ENCODE data around the gene TGFB1I1.

The TGFB1I1 gene

DNA sequence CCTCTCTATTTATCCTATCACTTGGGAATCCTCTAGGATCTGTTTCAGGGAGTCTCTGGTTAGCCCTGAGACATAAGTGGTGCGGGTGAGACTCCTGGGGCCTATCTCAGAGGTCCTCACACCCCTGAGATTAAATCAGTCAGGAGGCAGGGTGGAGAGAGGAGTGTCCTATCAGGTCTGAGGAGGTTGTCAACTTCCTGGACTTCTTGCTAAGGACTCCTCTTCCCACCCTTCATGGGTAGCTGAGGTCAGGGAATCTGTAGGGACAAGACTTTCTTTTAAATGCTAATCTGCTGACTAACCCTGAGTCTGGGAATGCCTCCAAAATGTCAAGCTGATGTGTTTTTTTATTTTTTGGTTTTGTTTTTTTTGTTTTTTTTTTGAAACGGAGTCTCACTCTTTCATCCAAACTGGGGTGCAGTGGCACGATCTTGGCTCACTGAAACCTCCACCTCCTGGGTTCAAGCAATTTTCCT, 19.3 kb upstream of the TGFB1I1 start:
- DNase-seq (ENCODE audit: low read depth), result no peak

DNA sequence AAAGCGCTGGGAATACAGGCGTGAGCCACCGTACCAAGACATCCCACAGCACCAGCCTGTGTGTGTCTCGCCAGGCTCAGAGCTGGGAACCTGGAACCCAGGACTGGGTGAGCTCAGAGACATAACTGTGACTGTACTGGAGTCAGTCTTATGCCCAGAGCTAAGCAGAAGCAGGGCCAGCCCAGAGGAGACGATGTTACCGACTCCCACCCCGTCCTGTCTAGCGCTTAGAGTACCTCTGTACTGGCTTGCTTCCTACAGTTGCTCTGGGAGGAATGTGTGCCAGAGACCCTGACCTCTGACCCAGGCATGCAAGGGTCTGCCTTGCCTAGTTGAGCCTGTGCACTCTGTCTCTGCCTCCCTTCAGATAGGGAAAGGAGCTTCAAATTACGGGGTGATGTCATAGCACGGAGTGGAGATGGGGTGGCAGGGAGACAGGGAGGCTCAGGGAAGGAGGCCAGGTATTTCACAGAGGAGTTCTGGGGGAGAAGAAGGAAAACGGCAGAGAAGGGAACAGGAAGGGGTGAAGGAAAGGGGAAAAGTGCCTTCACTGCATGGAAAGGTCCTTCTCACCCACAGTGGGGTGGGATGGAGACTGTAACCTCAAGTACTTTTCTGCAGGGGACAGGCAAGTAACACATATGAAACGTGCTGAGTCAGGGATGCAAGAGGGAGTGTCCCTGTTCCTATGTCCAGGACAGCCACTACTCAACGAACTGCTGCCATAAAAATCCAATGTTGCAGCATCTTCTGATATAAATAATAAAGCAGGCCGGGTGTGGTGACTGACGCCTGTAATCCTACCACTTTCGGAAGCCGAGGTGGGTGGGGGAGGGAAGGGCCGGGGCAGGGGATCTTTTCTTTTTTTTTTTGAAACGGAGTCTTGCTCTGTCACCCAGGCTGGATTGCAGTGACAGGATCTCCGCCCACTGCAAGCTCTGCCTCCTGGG, 18.4 kb upstream of the TGFB1I1 start:
- DNase-seq (ENCODE audit: low read depth), result no peak

DNA sequence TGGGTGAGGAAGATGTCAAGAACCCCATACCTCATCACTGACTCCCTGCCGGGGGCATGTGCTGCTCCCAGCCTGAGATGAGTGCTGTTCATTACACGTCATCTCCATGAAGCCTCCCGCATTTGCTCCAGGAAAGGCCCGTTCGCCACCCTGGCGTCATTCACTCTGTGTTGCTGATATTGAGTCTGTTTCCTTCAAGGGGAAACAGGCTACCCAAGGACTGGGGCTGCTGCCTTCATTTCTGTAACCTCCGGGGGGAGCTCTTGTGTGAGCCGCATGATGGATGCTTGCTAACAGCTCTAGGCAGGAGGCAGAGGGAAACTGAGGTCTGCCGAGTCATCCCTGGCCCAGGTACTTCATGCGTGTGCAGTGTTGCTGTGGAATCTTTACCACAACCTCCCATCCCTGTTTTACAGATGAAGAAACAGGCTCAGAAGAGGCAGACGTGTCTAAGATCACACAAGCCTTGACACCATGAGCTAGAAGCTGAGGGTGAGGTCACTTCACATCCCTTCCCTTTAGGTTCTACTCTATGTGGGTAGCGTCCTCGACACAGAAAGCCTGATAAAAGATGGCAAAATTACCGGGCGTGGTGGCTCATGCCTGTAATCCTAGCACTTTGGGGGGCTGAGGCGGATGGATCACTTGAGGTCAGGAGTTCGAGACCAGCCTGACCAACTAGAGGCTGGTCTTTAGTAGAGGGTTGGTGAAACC, 16.2 kb upstream of the TGFB1I1 start:
- no peak for DNase-seq (ENCODE audit: low read depth)

DNA sequence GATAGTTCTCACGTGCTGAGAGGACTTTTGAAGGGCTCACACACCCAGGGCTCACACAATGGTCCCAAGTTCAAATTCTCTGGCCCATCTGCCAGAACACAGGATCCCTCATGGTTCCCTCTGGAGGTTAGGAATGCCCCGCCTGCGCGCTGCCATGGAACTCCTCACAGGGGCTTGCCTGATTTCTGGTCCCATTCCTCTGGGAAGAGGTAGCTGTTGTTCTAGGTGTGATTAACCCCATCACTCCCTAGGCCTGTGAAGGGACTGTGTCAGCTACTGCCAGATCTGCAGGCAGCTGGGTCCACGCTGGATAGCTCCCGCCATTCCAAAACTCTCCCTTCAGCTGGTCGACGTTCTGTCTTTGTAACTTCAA, 15.0 kb upstream of the TGFB1I1 start:
- no peak for DNase-seq (ENCODE audit: low read depth)

DNA sequence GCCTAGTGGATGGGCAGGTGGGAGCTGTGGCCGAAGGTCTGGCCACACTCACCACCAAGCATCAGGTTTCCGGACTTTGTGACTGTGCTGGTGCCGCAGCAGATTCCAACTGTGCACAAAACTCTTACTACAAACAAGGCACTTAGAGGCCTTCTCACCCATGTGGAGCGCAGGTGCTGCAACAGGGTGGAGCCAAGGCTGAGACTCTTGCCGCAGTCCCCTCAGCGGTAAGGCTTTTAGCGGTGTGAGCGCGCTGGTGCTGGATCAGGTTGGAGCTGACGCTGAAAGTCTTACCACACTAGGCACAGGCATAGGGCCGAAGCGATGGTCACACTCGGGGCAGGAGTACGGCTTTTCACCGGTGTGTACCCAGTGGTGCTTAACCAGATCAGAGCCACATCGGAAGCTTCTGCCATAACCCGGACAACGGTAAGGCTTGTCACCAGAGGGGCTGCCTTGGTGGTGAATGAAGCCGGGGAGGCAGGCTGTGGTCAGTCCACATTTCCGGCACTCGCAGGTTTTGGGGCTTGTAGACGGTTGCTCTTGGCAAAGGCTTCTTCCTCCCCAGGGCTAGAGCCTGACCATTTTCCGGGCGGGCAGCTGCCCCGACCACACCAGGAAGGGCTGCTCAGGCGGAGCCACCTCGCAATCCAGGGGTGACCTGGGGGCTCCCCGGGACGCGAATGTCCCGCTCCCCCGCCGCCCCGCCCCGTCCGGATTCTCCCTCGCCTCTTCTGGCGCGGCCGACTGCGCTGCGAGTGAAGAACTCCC, 13.7 kb upstream of the TGFB1I1 start:
- peak; percentile 38 for DNase-seq (ENCODE audit: low read depth)

DNA sequence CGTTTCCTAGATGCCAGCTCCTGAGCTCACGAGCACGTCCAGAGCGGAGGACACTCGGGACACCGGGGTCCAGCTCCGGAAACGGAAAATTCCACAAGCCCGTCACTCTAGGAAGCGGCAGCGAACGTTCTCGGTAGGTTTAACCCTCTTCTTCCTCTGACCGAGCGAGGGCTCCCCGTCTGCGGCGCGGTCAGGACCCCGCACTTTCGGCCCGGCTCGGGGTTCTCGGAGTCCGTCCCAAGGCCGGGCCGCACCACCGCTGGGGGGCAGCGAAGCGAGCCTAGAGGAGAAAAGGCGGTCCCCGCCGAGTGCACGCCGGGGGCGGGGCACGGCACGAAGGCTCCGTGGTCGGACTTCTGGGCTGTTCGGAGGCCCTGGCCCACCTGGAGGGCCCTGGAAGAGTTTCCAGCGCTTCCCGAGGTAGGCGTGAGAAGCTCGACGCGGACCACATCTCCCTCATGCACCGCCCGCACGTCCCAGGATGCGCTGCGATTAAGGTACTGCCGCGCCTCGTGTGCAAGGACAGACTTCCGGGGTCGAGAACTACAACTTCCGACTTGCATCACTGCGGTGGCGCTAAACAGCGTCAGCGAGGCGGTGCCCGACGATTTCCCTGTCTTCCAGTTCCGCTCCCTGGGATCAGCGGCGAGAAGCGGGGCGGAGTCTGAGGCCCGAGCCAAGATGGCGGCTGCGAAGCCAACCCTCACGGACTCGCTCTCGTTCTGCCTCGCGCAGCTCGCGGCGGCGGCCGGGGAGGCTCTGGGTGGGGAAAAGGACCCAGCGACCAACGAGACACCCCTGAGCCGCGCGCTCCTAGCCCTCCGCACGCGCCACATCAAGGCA, 12.9 kb upstream of the TGFB1I1 start, which contains the start of gene ARMC5:
Gene ARMC5, plus strand, starts transcription at position 658 of the 843 bp plus-strand sequence. Its CDS starts 24 bp downstream, at position 682.
- peak; percentile 94 for DNase-seq (ENCODE audit: low read depth)

DNA sequence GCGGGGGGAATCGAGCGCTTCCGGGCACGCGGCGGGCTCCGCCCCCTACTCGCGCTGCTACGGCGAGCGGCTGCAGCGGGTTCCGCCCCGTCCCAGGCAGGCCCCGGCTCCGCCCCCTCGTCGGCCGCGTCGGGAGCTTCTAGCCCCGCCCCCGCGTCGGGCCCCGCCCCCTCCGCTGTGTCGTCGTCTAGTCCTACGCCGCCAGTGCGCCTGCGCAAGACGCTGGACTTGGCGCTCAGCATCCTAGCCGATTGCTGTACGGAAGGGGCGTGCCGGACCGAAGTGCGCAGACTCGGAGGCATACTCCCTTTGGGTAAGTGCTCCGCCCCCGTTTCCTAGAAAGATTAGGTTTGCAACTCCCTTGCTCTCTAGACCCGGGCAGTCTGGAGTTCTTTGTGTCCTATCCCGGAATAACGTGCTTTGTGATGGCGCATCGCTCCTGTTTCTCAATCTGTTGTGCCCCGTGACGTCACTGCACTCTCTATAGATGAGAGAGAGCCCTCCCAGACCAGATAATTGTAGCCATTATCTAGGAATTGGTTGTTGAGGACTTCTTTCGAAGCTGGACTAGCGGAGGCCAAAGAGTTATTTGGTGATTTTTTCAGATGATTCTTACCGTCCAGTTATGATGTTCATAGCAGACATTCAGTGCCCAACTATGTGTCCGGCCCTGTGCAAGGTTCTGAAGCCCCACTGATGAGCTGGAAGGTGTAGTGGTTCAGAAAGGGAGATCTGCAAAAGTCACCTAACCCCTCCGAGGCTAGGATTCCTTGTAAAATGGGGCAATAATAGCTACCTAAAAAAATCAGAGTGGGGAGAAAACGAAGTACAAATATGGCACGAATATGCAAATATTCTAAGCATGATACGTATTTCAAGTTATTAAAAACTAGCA, 12.0 kb upstream of the TGFB1I1 start:
- peak; percentile 100 for DNase-seq (ENCODE audit: low read depth)

DNA sequence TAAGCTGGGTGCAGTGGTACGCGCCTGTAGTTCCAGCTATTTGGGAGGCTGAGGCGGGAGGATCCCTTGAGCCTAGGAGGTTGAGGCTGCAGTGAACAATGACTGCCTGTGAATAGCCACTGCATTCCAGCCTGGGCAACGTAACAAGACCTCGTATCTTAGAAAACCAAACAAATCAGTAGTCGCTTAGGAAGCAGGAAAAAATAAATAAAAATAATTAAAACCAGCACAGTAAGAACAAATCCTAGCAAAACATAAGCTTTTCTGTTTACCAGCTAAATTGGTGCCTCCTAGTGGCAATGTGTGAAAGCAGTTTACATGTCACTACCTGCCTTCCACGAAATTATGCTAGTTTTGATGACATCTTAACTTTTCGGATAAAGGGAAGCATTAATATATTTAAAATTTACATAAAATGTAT, 11.4 kb upstream of the TGFB1I1 start:
- no peak for DNase-seq (ENCODE audit: low read depth)

DNA sequence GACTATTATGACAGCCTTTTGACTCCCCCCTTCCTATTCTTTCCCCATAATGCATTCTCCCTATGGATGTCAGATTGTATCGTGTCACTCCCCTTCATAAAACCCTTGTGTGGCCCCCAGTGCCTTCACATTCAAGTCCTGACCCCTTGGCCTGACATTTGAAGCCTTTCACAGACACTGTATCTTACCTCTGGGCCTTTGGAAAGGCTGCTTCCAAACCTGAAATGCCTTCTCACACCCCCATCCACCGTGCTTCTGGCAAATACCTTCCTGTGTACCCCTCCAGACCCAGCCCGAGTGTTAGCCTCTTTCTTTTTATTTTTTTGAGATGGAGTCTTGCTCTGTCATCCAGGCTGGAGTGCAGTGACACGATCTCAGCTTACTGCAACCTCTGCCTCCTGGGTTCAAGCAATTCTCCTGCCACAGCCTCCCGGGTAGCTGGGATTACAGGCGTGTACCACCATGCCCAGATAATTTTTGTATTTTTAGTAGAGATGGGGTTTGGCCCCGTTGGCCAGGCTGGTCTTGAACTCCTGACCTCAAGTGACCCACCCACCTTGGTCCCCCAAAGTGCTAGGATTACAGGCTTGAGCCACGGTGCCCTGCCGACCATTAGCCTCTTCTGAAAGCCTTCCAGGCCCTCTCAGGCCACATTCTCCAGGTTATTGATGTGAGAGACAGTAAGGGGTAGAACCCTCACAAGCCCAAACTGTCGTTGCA, 10.6 kb upstream of the TGFB1I1 start:
- no peak for DNase-seq (ENCODE audit: low read depth)

DNA sequence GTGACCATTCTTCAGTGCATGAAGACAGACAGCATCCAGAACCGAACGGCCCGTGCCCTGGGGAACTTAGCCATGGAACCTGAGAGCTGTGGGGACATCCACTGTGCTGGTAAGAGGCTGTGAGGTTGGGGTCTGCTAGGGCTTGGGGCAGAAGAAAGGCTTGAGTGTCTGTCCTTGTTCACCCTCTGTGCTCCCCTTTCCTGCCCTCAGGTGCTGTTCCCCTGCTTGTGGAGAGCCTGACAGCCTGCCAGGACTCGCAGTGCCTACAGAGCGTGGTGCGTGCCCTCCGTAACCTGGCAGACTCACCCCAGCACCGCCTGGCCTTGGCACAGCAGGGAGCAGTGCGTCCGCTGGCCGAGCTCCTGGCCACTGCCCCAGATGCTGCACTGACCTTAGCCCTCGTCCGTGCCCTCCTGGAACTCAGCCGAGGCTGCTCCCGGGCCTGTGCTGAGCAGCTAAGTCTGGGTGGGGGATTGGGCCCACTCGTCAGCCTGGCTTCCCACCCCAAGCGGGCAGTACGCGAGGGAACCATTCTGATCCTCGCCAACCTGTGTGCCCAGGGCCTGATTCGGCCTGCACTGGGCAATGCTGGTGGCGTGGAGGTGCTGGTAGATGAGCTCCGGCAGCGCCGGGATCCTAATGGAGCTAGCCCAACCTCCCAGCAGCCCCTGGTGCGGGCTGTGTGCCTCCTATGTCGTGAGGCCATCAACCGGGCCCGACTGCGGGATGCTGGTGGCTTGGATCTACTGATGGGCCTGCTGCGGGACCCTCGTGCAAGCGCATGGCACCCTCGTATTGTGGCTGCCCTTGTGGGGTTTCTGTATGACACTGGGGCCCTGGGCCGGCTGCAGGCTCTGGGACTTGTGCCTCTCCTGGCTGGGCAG, 9.8 kb upstream of the TGFB1I1 start:
- DNase-seq (ENCODE audit: low read depth), result no peak

DNA sequence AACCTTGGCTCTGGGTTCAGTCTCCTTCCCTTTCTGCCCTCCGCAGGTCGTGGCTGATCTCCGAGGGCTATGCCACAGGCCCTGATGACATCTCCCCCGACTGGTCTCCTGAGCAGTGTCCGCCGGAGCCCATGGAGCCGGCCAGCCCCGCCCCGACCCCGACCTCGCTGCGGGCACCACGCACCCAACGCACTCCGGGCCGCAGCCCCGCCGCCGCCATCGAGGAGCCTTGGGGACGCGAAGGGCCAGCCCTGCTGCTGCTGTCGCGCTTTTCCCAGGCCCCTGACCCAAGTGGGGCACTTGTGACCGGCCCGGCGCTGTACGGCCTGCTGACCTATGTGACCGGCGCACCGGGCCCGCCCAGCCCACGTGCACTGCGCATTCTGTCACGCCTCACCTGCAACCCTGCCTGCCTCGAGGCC, 7.6 kb upstream of the TGFB1I1 start:
- DNase-seq (ENCODE audit: low read depth), result no peak

DNA sequence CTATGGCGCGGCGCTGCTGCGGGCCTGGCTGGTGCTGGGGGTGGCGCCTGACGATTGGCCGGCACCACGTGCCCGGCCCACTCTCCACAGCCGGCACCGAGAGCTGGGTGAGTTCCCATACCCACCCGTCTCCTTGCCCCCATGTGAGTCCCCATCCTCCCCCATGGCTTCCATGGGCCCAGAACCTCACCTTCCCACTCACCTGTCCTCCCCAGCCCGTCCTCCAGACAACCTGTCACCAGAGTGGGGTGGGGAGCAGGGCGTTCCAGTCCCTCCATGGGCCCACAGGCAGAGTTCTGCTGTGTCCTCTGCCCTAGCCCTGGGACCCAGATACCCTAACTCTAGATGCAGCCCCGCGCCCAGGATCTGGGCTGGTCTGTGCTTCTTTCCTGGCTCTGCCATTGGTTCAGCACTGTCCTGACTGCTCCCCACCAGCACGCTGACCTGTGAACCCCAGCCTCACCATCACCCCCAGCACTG, 7.1 kb upstream of the TGFB1I1 start:
- DNase-seq (ENCODE audit: low read depth), result no peak

DNA sequence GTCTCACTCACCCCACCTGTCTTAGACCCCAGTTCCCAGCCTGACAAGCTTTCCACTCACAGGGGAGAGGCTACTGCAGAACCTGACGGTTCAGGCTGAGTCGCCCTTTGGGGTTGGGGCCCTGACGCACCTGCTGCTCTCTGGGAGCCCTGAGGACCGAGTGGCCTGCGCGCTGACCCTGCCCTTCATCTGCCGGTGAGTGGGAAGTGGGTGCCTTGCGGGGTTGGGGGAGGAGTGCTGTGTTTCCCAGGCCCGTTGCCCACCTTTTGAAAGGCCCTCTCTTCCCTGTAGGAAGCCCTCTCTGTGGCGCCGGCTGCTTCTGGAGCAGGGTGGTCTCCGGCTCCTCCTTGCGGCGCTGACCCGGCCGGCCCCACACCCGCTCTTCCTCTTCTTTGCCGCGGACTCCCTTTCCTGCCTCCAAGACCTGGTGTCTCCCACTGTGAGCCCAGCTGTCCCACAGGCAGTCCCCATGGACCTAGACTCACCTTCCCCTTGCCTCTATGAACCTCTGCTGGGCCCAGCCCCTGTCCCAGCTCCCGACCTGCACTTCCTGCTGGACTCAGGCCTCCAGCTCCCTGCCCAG, 6.1 kb upstream of the TGFB1I1 start:
- DNase-seq (ENCODE audit: low read depth), result no peak

DNA sequence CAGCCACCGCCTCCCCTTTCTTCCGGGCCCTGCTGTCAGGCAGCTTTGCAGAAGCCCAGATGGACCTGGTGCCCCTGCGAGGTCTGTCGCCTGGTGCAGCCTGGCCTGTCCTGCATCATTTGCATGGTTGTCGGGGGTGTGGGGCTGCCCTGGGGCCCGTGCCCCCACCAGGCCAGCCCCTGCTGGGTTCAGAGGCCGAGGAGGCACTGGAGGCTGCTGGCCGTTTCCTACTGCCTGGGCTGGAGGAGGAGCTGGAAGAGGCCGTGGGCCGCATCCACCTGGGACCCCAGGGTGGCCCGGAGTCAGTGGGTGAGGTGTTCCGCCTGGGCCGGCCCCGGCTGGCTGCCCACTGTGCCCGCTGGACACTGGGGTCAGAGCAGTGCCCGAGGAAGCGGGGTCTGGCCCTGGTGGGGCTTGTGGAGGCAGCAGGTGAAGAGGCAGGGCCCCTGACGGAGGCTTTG, 5.5 kb upstream of the TGFB1I1 start:
- no peak for DNase-seq (ENCODE audit: low read depth)

DNA sequence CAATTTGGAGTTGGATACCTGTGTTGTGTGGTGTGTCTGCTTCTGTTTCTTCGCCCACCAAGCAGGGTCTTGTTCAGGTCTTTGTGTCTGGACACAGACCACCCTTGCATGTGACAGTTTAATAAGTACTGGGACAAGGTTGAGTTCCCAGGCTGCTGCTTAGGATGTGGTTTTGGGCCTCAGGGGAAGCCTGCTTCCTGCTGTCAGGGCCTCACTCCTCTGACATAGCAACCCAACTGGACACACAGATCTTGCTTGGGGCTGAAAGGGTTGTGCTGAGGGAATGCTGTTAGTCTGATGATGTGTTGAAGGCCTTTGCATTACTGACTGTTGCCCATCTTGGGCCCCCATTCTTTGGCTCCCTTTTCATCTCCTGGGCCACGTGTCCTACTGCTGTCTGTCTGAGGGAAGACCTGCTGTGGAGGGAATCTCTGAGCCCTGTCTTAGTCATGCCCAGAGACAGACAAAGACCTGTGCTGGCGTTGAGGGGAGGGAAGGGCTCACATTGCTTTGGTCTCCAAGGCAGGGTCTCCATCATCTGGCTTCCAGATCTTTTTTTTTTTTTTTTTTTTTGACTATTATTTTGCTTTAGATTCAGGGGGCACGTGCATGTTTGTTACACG, 4.7 kb upstream of the TGFB1I1 start:
- DNase-seq (ENCODE audit: low read depth), result no peak

DNA sequence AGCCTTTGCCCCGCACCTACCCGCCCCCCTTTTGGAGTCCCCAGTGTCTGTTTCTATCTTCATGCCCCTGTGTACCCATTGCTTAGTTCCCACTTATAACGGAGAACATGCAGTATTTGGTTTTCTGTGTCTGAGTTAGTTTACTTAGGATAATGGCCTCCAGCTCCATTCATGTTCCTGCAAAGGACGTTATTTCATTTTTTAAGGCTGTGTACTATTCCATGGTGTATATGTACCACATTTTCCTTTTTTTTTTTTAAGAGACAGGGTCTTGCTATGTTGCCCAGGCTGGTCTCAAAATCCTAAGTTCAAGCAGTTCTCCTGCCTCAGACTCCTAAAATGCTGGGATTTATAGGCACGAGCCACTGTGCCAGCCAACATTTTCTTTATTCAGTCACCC, 4.1 kb upstream of the TGFB1I1 start:
- DNase-seq (ENCODE audit: low read depth), result no peak

DNA sequence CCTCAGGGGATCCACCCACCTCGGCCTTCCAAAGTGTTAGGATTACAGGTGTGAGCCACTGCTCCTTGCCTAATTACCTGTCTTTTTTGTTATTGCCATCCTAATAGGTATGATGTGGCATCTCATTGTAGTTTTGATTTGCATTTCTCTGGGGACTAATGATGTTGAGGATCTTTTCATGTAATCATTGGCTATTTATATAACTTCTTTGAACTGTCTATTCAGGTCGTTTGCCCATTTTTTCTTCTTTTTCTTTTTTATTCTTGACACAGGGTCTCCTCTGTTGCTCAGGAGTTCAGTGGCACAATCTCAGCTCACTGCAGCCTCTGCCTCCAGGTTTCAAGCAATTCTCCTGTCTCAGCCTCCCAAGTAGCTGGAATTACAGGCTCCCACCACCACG, 1.3 kb upstream of the TGFB1I1 start:
- DNase-seq (ENCODE audit: low read depth), result no peak

Data from stimulated activated CD8-positive, alpha-beta memory T cell treated with anti-CD3 and anti-CD28 coated beads, Interleukin-12 subunit alpha, Interleukin-12 subunit beta, amount 100 ng/mL, for 1 hour (primary cell).